Measurements from ENCODE around the gene ASNSD1. TPM values are rescaled to one million over a fixed set of nuclear protein-coding genes. Genes with fewer than 3 reads are reported as not detected.
"Not testable (repeated sequence)": the region's sequence is repeated elsewhere in the genome, so short reads cannot be mapped to it uniquely, and the experiment has no call there.

ASNSD1 gene
- total and polyA plus RNA-seq, 2 experiments from 2014 or later: 61.7 to 63.4 TPM

GRCh38 chr2:189685540-189686229 lies 24.4 kb downstream of the ASNSD1 start:
- H3K9me3 ChIP-seq (ENCODE audit: low read depth): no peaks in the 10 kb centered on the region
- 63 to 64% methylated on average over 2 of the region's 2 CpGs for WGBS, 2 experiments (ENCODE audit: low coverage in 1 of 2, low lambda C conversion rate in 2 of 2, missing lambda C conversion rate in 2 of 2)
- H3K9ac ChIP-seq: no peak overlapping the region
- H3K4me2 ChIP-seq (ENCODE audit: unreplicated experiment): no peak overlapping the region
- no peaks in the 10 kb centered on the region for H3K9me2 ChIP-seq (ENCODE audit: insufficient read depth)
- H3K4me1 ChIP-seq (ENCODE audit: insufficient read depth): peaks cover 9% of the 10 kb centered on the region
- no peaks in the 10 kb centered on the region for H4K20me1 ChIP-seq (ENCODE audit: insufficient read depth)
- no peaks in the 10 kb centered on the region for H3K27me3 ChIP-seq (replicated peaks; ENCODE audit: insufficient read depth)
- no peak for TF ChIP-seq EZH2 (IDR thresholded peaks at IDR 0.05; ENCODE audit: insufficient read depth, poor library complexity, severe bottlenecking)
- H3F3A ChIP-seq (ENCODE audit: insufficient read depth): 0 out of 2 replicates have a peak, but pooled peaks cover 3% of the 10 kb centered on the region
- H3K36me3 ChIP-seq (ENCODE audit: low read depth): no peaks in the 10 kb centered on the region
- no peak overlapping the region for H3K4me3 ChIP-seq
- no peak overlapping the region for H2AFZ ChIP-seq
- in situ Hi-C loops (cut with MboI): no loop called here
- H3K79me2 ChIP-seq (ENCODE audit: insufficient read depth): peaks cover 41% of the 10 kb centered on the region
- DNase-seq: peak; percentile 53
- H3K27ac ChIP-seq: no peak overlapping the region

GRCh38 chr2:189687796-189688195 lies 26.5 kb downstream of the ASNSD1 start:
- H3K4me2 ChIP-seq (ENCODE audit: unreplicated experiment); H3K4me1 ChIP-seq (ENCODE audit: insufficient read depth); H2AFZ ChIP-seq; H3F3A ChIP-seq (ENCODE audit: insufficient read depth); in situ Hi-C loops (cut with MboI); H3K27ac ChIP-seq; H4K20me1 ChIP-seq (ENCODE audit: insufficient read depth); H3K9me3 ChIP-seq (ENCODE audit: low read depth); H3K9ac ChIP-seq; DNase-seq; H3K27me3 ChIP-seq (replicated peaks; ENCODE audit: insufficient read depth); H3K4me3 ChIP-seq; H3K36me3 ChIP-seq (ENCODE audit: low read depth); H3K9me2 ChIP-seq (ENCODE audit: insufficient read depth): not testable (repeated sequence)
- 55 to 60% methylated on average over 1 of the region's 1 CpG for WGBS, 2 experiments (ENCODE audit: low coverage in 1 of 2, low lambda C conversion rate in 2 of 2, missing lambda C conversion rate in 2 of 2)
- H3K79me2 ChIP-seq (ENCODE audit: insufficient read depth): peaks cover 22% of the 10 kb centered on the region

- H3F3A ChIP-seq (ENCODE audit: insufficient read depth): 0 out of 2 replicates have a peak, but pooled peaks cover 11% of the 10 kb centered on the region
- H3K36me3 ChIP-seq (ENCODE audit: low read depth): no peaks in the 10 kb centered on the region; the same call in 1 of the 2 replicates
- no peaks in the 10 kb centered on the region for H3K9me2 ChIP-seq (ENCODE audit: insufficient read depth)
- H3K9ac ChIP-seq: no peak overlapping the region
- H3K27me3 ChIP-seq (replicated peaks; ENCODE audit: insufficient read depth): no peaks in the 10 kb centered on the region
- H4K20me1 ChIP-seq (ENCODE audit: insufficient read depth): no peaks in the 10 kb centered on the region
- WGBS, 2 experiments (ENCODE audit: low coverage in 1 of 2, low lambda C conversion rate in 2 of 2, missing lambda C conversion rate in 2 of 2): 95 to 99% methylated on average over 3 of the region's 3 CpGs
- in situ Hi-C loops (cut with MboI): no loop called here
- H3K9me3 ChIP-seq (ENCODE audit: low read depth): no peaks in the 10 kb centered on the region
- H3K4me2 ChIP-seq (ENCODE audit: unreplicated experiment): no peak overlapping the region
- no peak for TF ChIP-seq EZH2 (IDR thresholded peaks at IDR 0.05; ENCODE audit: insufficient read depth, poor library complexity, severe bottlenecking)
- no peak for TF ChIP-seq EZH2phosphoT487 (IDR thresholded peaks at IDR 0.05; ENCODE audit: insufficient read depth, low read depth)
- H2AFZ ChIP-seq: no peak overlapping the region
- 0 out of 2 replicates have a peak, but pooled peaks cover 4% of the 10 kb centered on the region for H3K4me1 ChIP-seq (ENCODE audit: insufficient read depth)
- no peak overlapping the region for H3K27ac ChIP-seq
- DNase-seq: no peak
- no peaks in the 10 kb centered on the region for H3K79me2 ChIP-seq (ENCODE audit: insufficient read depth)
- no peak overlapping the region for H3K4me3 ChIP-seq
Observed at GRCh38 chr2:189696223-189696622, 35.0 kb downstream of the ASNSD1 start.

- 0 out of 2 replicates have a peak, but pooled peaks cover 11% of the 10 kb centered on the region for H3F3A ChIP-seq (ENCODE audit: insufficient read depth)
- H3K9ac ChIP-seq: 0 out of 2 replicates have a peak overlapping the region, but pooled peaks have one; percentile 8
- in situ Hi-C loops (cut with MboI): no loop called here
- no peaks in the 10 kb centered on the region for H3K9me2 ChIP-seq (ENCODE audit: insufficient read depth)
- no peak overlapping the region for H3K27ac ChIP-seq
- H3K9me3 ChIP-seq (ENCODE audit: low read depth): no peaks in the 10 kb centered on the region
- no peaks in the 10 kb centered on the region for H3K27me3 ChIP-seq (replicated peaks; ENCODE audit: insufficient read depth)
- 0 out of 2 replicates have a peak, but pooled peaks cover 4% of the 10 kb centered on the region for H3K4me1 ChIP-seq (ENCODE audit: insufficient read depth)
- no peaks in the 10 kb centered on the region for H3K36me3 ChIP-seq (ENCODE audit: low read depth)
- H2AFZ ChIP-seq: peak overlapping the region; percentile 51
- no peak overlapping the region for H3K4me2 ChIP-seq (ENCODE audit: unreplicated experiment)
- DNase-seq: peak; percentile 77
- H3K4me3 ChIP-seq: no peak overlapping the region
- TF ChIP-seq EZH2 (IDR thresholded peaks at IDR 0.05; ENCODE audit: insufficient read depth, poor library complexity, severe bottlenecking) (no peak), EZH2phosphoT487 (IDR thresholded peaks at IDR 0.05; ENCODE audit: insufficient read depth, low read depth) (no peak)
- no peaks in the 10 kb centered on the region for H4K20me1 ChIP-seq (ENCODE audit: insufficient read depth)
- no peaks in the 10 kb centered on the region for H3K79me2 ChIP-seq (ENCODE audit: insufficient read depth)
- 25 to 31% methylated on average over 6 of the region's 6 CpGs for WGBS, 2 experiments (ENCODE audit: low coverage in 1 of 2, low lambda C conversion rate in 2 of 2, missing lambda C conversion rate in 2 of 2)
Observed at GRCh38 chr2:189698020-189698887, 37.0 kb downstream of the ASNSD1 start.
